PC-3 (cell line): ENCODE measurements around the gene CCDC169. TPM values are rescaled to one million over a fixed set of nuclear protein-coding genes. Genes with fewer than 3 reads are reported as not detected.

Experiments used
- ATAC-seq: fragments of 200-7000 bp; cut with Tn5 transposase; 2 replicates; pipeline ENCODE4 v1.9.1; 2020; ENCODE audit warnings: mild to moderate bottlenecking, moderate library complexity
- BruUV-seq: library from RNA; stranded (reverse); fragments of 400-500 nt; replicated peaks from 2 replicates; lab custom pipeline; 2021; lab: Mats Ljungman, UMichigan
- CTCF ChIA-PET: fragments of 300-600 bp; sonication (Branson Sonifier 250); formaldehyde crosslinking; loops from one replicate; lab custom pipeline; 2022; ENCODE audit warnings: antibody characterized with exemption; lab: Charles Lee
- POLR2A ChIA-PET: fragments of 300-600 bp; sonication (Branson Sonifier 250); formaldehyde crosslinking; loops from one replicate; lab custom pipeline; 2022; ENCODE audit warnings: antibody characterized with exemption; ENCODE audit not compliant: unreplicated experiment; lab: Charles Lee
- DNase-seq: peaks from one replicate; pipeline ENCODE4 v3.0.0-alpha.2; 2015
- H2AFZ ChIP-seq: fragments of 300-600 bp; sonication (generic); 2 replicates; pipeline ENCODE4 v1.6.0; 2016; ENCODE audit warnings: antibody characterized with exemption, low read length
- H3F3A ChIP-seq: fragments of 300-600 bp; sonication (generic); one replicate; pipeline ENCODE4 v1.6.0; 2017; ENCODE audit warnings: antibody characterized with exemption, low read length, control low read depth, mild to moderate bottlenecking; ENCODE audit not compliant: unreplicated experiment
- H3K27ac ChIP-seq: fragments of 300-600 bp; sonication (generic); 2 replicates; pipeline ENCODE4 v1.5.1; 2016; ENCODE audit warnings: mild to moderate bottlenecking, low read length
- H3K27me3 ChIP-seq: fragments of 300-600 bp; sonication (generic); 2 replicates; pipeline ENCODE4 v1.6.1; 2016; ENCODE audit warnings: low read length, mixed read lengths
- H3K36me3 ChIP-seq: fragments of 300-600 bp; sonication (generic); 2 replicates; pipeline ENCODE4 v1.6.1; 2016; ENCODE audit warnings: low read depth, mixed run types, low read length, mixed read lengths
- H3K4me1 ChIP-seq: fragments of 300-600 bp; sonication (generic); 2 replicates; pipeline ENCODE4 v1.5.1; 2016; ENCODE audit warnings: low read length; ENCODE audit not compliant: insufficient read depth
- H3K4me2 ChIP-seq: fragments of 300-600 bp; sonication (generic); 2 replicates; pipeline ENCODE4 v1.6.0; 2016; ENCODE audit warnings: low read length
- H3K4me3 ChIP-seq: fragments of 300-600 bp; sonication (generic); 2 replicates; pipeline ENCODE4 v1.5.1; 2016; ENCODE audit warnings: mild to moderate bottlenecking, low read length, mixed read lengths
- H3K79me2 ChIP-seq: fragments of 300-600 bp; sonication (generic); 2 replicates; pipeline ENCODE4 v1.6.1; 2017; ENCODE audit warnings: low read length, mixed read lengths
- H3K9ac ChIP-seq: fragments of 300-600 bp; sonication (generic); 2 replicates; pipeline ENCODE4 v1.6.0; 2016; ENCODE audit warnings: mild to moderate bottlenecking, low read length
- H3K9me2 ChIP-seq: fragments of 300-600 bp; sonication (generic); replicated peaks from 2 replicates; pipeline ENCODE4 v1.6.1; 2016; ENCODE audit warnings: mixed run types, low read length, mixed read lengths
- H3K9me3 ChIP-seq: fragments of 300-600 bp; sonication (generic); 2 replicates; pipeline ENCODE4 v1.6.1; 2016; ENCODE audit warnings: low read length, mixed read lengths
- H4K20me1 ChIP-seq: fragments of 300-600 bp; sonication (generic); 2 replicates; pipeline ENCODE4 v1.6.1; 2016; ENCODE audit warnings: low read length, mixed read lengths
- EZH2 ChIP-seq: fragments of 300-600 bp; sonication (generic); IDR thresholded peaks from one replicate; pipeline ENCODE4 v1.6.1; 2017; ENCODE audit warnings: antibody characterized with exemption, mild to moderate bottlenecking, low read length; ENCODE audit not compliant: unreplicated experiment
- EZH2phosphoT487 ChIP-seq: fragments of 300-600 bp; sonication (generic); IDR thresholded peaks from 2 replicates; pipeline ENCODE4 v1.6.1; 2018; ENCODE audit warnings: mild to moderate bottlenecking, antibody characterized with exemption, low read length, borderline replicate concordance
- intact Hi-C: fragments of 100-400 bp; cut with micrococcal nuclease; formaldehyde crosslinking; loops from 2 replicates; pipeline ENCODE4 v1.9.0; 2023
- total RNA-seq: library from RNA; depleted of rRNA; stranded (reverse); fragments of >200 nt; gene quantifications from 2 replicates; pipeline ENCODE4 v1.2.3, GENCODE V29; 2014
- TF ChIP-seq, protein P1 (sequence below): fragments of 300-600 bp; sonication (generic); conservative IDR thresholded peaks from 2 replicates; pipeline ENCODE4 v1.5.1; 2017; ENCODE audit warnings: antibody characterized with exemption, low read depth, mild to moderate bottlenecking, low read length

The CCDC169 gene
- total RNA-seq, 1 experiment from 2014 or later: 0.69 TPM

DNA sequence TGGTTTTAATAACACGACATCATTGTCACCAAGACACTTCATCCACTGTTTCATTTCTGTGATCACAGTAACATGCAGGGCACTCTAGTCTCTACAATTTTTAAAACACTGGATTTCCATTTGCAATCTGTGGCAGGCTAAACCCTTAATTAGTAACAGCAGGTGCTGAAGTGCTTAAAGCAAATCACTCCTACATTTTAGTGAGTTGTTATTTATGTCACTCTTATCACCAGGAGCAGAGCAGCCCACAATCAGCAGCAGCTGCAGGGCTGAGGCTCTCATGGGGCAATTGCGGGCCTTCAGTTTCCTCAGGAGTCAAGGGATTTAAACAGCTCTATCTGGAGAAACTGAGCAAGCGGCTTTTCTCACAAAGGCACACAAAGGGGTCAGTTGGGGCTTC lies 84.8 kb downstream of the CCDC169 start:
- H3K9me2 ChIP-seq: no peaks in the 10 kb centered on the region
- no peak for DNase-seq
- H3K27ac ChIP-seq: no peak overlapping the region
- intact Hi-C loops: no loop called here
- no peak overlapping the region for H3K4me2 ChIP-seq
- ChIA-PET CTCF (no interaction called here), POLR2A (no interaction called here)
- BruUV-seq: no TSS peak
- no peaks in the 10 kb centered on the region for H4K20me1 ChIP-seq
- no peak overlapping the region for H3K4me3 ChIP-seq
- H3K79me2 ChIP-seq: no peaks in the 10 kb centered on the region
- no peak for TF ChIP-seq EZH2phosphoT487
- TF ChIP-seq, protein P1, sequence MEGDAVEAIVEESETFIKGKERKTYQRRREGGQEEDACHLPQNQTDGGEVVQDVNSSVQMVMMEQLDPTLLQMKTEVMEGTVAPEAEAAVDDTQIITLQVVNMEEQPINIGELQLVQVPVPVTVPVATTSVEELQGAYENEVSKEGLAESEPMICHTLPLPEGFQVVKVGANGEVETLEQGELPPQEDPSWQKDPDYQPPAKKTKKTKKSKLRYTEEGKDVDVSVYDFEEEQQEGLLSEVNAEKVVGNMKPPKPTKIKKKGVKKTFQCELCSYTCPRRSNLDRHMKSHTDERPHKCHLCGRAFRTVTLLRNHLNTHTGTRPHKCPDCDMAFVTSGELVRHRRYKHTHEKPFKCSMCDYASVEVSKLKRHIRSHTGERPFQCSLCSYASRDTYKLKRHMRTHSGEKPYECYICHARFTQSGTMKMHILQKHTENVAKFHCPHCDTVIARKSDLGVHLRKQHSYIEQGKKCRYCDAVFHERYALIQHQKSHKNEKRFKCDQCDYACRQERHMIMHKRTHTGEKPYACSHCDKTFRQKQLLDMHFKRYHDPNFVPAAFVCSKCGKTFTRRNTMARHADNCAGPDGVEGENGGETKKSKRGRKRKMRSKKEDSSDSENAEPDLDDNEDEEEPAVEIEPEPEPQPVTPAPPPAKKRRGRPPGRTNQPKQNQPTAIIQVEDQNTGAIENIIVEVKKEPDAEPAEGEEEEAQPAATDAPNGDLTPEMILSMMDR: no peak
- no peak for TF ChIP-seq EZH2
- H3K9me3 ChIP-seq: no peaks in the 10 kb centered on the region
- H3K36me3 ChIP-seq: no peaks in the 10 kb centered on the region
- no peak overlapping the region for H3K9ac ChIP-seq
- no peak overlapping the region for H2AFZ ChIP-seq
- H3K4me1 ChIP-seq: no peaks in the 10 kb centered on the region
- no peaks in the 10 kb centered on the region for H3F3A ChIP-seq
- H3K27me3 ChIP-seq: peaks cover 7% of the 10 kb centered on the region
- no peak for ATAC-seq

DNA sequence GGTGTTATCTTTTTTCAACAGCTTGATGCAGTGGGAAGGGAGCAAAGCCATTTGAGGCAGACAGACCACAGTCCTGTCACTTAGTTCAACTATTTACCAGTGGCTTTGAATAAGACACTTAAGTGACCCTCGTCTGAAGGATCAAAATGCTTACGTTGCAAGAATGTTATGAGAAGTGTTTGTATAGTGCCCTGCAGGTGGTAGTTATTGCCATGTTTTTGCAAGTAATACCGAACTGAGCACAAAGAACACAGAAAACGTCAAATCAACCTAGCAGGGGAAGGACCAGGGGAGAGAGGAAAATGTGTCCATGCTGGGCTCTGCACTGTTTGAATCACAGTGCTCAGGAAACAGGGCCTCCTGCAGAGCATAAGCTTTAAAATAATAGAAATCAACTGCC lies 86.0 kb downstream of the CCDC169 start:
- Histone ChIP-seq H3K36me3 (no peaks in the 10 kb centered on the region), H3K27ac (no peak overlapping the region), H3K27me3 (peaks cover 7% of the 10 kb centered on the region), H2AFZ (no peak overlapping the region), H3K9ac (no peak overlapping the region), H3K9me2 (no peaks in the 10 kb centered on the region), H3K9me3 (no peaks in the 10 kb centered on the region), H3K4me1 (no peaks in the 10 kb centered on the region), H3K79me2 (no peaks in the 10 kb centered on the region), H3K4me2 (no peak overlapping the region), H3K4me3 (no peak overlapping the region), H4K20me1 (no peaks in the 10 kb centered on the region), H3F3A (no peaks in the 10 kb centered on the region)
- ATAC-seq (no peak), DNase-seq (no peak)
- ChIA-PET POLR2A (no interaction called here), CTCF (no interaction called here)
- TF ChIP-seq EZH2phosphoT487: no peak
- TF ChIP-seq EZH2: no peak
- TF ChIP-seq, protein P1: no peak
- BruUV-seq: no TSS peak
- intact Hi-C loops: no loop called here

GRCh38 chr13:36210738-36211137 lies 86.9 kb downstream of the CCDC169 start:
- POLR2A ChIA-PET: no interaction called here
- CTCF ChIA-PET: no interaction called here
- no peak for DNase-seq
- Histone ChIP-seq H3K36me3 (no peaks in the 10 kb centered on the region), H2AFZ (no peak overlapping the region), H3K27ac (no peak overlapping the region), H4K20me1 (no peaks in the 10 kb centered on the region), H3F3A (no peaks in the 10 kb centered on the region), H3K4me2 (no peak overlapping the region), H3K79me2 (no peaks in the 10 kb centered on the region), H3K4me1 (no peaks in the 10 kb centered on the region), H3K9me3 (no peaks in the 10 kb centered on the region), H3K4me3 (no peak overlapping the region), H3K9ac (no peak overlapping the region), H3K9me2 (no peaks in the 10 kb centered on the region), H3K27me3 (peaks cover 7% of the 10 kb centered on the region)
- intact Hi-C loops: no loop called here
- TF ChIP-seq EZH2 (no peak), EZH2phosphoT487 (no peak)
- TF ChIP-seq, protein P1: no peak
- no peak for ATAC-seq
- BruUV-seq: no TSS peak
